Hepatocyte (in vitro differentiated cells): Measurements from ENCODE around the gene TECPR1.

Experiments used
- EZH2 ChIP-seq: fragments of 200-600 bp; sonication (generic); IDR thresholded peaks from 2 replicates; pipeline ENCODE4 v1.6.1; 2016; ENCODE audit warnings: antibody characterized with exemption, mild to moderate bottlenecking, borderline replicate concordance
- EZH2phosphoT487 ChIP-seq: fragments of 200-600 bp; sonication (generic); IDR thresholded peaks from one replicate; pipeline ENCODE4 v1.6.1; 2018; ENCODE audit warnings: antibody characterized with exemption, mild to moderate bottlenecking, low read depth, moderate library complexity; ENCODE audit not compliant: unreplicated experiment, severe bottlenecking
- TF ChIP-seq, protein P1 (sequence below): fragments of 200-600 bp; sonication (generic); IDR thresholded peaks from 2 replicates; pipeline ENCODE4 v1.5.1; 2016; ENCODE audit warnings: antibody characterized with exemption, mild to moderate bottlenecking; ENCODE audit not compliant: poor library complexity

DNA sequence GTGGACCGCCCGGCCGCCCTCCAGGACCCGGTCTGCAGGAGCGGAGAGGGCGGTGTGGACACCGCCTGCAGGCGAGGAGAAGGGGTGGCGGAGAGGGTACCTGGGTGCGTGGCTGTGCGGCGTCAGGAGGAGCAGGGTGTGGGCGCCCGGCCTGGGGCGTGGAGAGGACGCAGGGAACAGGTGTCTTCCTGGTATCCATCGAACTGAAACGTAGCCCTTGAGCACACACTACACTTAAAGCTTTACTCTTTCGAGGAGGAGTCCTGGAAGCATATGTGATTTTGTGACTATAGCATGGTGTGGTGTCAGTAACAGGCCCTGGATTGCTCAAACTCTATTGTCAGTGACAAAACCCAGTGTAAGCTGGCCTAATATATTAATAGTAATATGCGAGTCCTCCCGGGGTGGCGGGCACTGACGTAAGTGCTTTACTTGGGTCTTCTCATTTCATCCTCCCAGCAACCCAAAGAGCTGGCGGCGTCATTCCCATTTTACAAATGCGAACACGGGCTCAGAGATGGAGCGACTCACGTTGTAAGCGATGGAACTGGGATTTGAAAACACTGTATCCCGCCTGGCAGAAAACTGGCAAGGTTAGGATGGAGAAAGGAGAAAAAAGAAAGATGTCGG lies 508 bp upstream of the TECPR1 start:
- no peak for TF ChIP-seq EZH2
- TF ChIP-seq, protein P1, sequence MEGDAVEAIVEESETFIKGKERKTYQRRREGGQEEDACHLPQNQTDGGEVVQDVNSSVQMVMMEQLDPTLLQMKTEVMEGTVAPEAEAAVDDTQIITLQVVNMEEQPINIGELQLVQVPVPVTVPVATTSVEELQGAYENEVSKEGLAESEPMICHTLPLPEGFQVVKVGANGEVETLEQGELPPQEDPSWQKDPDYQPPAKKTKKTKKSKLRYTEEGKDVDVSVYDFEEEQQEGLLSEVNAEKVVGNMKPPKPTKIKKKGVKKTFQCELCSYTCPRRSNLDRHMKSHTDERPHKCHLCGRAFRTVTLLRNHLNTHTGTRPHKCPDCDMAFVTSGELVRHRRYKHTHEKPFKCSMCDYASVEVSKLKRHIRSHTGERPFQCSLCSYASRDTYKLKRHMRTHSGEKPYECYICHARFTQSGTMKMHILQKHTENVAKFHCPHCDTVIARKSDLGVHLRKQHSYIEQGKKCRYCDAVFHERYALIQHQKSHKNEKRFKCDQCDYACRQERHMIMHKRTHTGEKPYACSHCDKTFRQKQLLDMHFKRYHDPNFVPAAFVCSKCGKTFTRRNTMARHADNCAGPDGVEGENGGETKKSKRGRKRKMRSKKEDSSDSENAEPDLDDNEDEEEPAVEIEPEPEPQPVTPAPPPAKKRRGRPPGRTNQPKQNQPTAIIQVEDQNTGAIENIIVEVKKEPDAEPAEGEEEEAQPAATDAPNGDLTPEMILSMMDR = no peak
- no peak for TF ChIP-seq EZH2phosphoT487
